WTC11 (cell line): ENCODE data around the gene ARHGAP26.

Source experiments
- ELF4 ChIP-seq: sonication (generic); formaldehyde crosslinking; IDR thresholded peaks from 2 replicates; pipeline ENCODE4 v1.8.1; 2022; ENCODE audit warnings: low read depth, mild to moderate bottlenecking, moderate library complexity, missing genetic modification reagents
- IRF2 ChIP-seq: sonication (generic); formaldehyde crosslinking; IDR thresholded peaks from 2 replicates; pipeline ENCODE4 v1.8.0; 2022; ENCODE audit warnings: low read depth, missing genetic modification reagents, borderline replicate concordance
- JUN ChIP-seq: sonication (generic); formaldehyde crosslinking; IDR thresholded peaks from 2 replicates; pipeline ENCODE4 v1.8.0; 2023; ENCODE audit warnings: mild to moderate bottlenecking, missing genetic modification reagents
- NR1H2 ChIP-seq: sonication (generic); formaldehyde crosslinking; IDR thresholded peaks from 2 replicates; pipeline ENCODE4 v1.9.0; 2021; ENCODE audit warnings: mild to moderate bottlenecking, moderate library complexity, missing genetic modification reagents
- PRDM15 ChIP-seq: sonication (generic); formaldehyde crosslinking; IDR thresholded peaks from 2 replicates; pipeline ENCODE4 v1.8.0; 2022; ENCODE audit warnings: missing genetic modification reagents
- USF1 ChIP-seq: sonication (generic); formaldehyde crosslinking; IDR thresholded peaks from 2 replicates; pipeline ENCODE4 v1.8.0; 2022; ENCODE audit warnings: mild to moderate bottlenecking, missing genetic modification reagents
- ZNF416 ChIP-seq: fragments of 250-450 bp; sonication (Bioruptor Pico); IDR thresholded peaks from 2 replicates; pipeline ENCODE4 v1.9.0; 2021; ENCODE audit warnings: mild to moderate bottlenecking, inconsistent platforms
- TF ChIP-seq, protein P1 (sequence below): fragments of 200-600 bp; IDR thresholded peaks from 2 replicates; pipeline ENCODE4 v1.8.0; 2022; ENCODE audit warnings: antibody characterized with exemption
- TF ChIP-seq, protein P2 (sequence below): sonication (generic); formaldehyde crosslinking; IDR thresholded peaks from 2 replicates; pipeline ENCODE4 v1.8.1; 2023; ENCODE audit warnings: mild to moderate bottlenecking, moderate library complexity, missing genetic modification reagents
- TF ChIP-seq, protein P3 (sequence below): sonication (generic); formaldehyde crosslinking; IDR thresholded peaks from 2 replicates; pipeline ENCODE4 v1.8.1; 2022; ENCODE audit warnings: mild to moderate bottlenecking, moderate library complexity, missing genetic modification reagents
- TF ChIP-seq, protein P4 (sequence below): sonication (generic); formaldehyde crosslinking; IDR thresholded peaks from 2 replicates; pipeline ENCODE4 v1.8.0; 2022; ENCODE audit warnings: mild to moderate bottlenecking, missing genetic modification reagents
- TF ChIP-seq, protein P5 (sequence below): sonication (generic); formaldehyde crosslinking; IDR thresholded peaks from 2 replicates; pipeline ENCODE4 v1.8.1; 2022; ENCODE audit warnings: low read depth, missing genetic modification reagents, borderline replicate concordance
- TF ChIP-seq, protein P6 (sequence below): sonication (generic); formaldehyde crosslinking; conservative IDR thresholded peaks from 2 replicates; pipeline ENCODE4 v1.8.1; 2023; ENCODE audit warnings: mild to moderate bottlenecking, low read depth, missing genetic modification reagents, moderate library complexity

- no peak for TF ChIP-seq JUN (CRISPR knock-in tag)
- TF ChIP-seq, protein P1, sequence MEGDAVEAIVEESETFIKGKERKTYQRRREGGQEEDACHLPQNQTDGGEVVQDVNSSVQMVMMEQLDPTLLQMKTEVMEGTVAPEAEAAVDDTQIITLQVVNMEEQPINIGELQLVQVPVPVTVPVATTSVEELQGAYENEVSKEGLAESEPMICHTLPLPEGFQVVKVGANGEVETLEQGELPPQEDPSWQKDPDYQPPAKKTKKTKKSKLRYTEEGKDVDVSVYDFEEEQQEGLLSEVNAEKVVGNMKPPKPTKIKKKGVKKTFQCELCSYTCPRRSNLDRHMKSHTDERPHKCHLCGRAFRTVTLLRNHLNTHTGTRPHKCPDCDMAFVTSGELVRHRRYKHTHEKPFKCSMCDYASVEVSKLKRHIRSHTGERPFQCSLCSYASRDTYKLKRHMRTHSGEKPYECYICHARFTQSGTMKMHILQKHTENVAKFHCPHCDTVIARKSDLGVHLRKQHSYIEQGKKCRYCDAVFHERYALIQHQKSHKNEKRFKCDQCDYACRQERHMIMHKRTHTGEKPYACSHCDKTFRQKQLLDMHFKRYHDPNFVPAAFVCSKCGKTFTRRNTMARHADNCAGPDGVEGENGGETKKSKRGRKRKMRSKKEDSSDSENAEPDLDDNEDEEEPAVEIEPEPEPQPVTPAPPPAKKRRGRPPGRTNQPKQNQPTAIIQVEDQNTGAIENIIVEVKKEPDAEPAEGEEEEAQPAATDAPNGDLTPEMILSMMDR: no peak
- no peak for TF ChIP-seq IRF2 (CRISPR knock-in tag)
- TF ChIP-seq PRDM15 (CRISPR knock-in tag): no peak
- no peak for TF ChIP-seq USF1
- no peak for TF ChIP-seq ELF4
- TF ChIP-seq, protein P2, sequence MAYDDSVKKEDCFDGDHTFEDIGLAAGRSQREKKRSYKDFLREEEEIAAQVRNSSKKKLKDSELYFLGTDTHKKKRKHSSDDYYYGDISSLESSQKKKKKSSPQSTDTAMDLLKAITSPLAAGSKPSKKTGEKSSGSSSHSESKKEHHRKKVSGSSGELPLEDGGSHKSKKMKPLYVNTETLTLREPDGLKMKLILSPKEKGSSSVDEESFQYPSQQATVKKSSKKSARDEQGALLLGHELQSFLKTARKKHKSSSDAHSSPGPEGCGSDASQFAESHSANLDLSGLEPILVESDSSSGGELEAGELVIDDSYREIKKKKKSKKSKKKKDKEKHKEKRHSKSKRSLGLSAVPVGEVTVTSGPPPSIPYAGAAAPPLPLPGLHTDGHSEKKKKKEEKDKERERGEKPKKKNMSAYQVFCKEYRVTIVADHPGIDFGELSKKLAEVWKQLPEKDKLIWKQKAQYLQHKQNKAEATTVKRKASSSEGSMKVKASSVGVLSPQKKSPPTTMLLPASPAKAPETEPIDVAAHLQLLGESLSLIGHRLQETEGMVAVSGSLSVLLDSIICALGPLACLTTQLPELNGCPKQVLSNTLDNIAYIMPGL (CRISPR knock-in tag): no peak
- TF ChIP-seq, protein P3, sequence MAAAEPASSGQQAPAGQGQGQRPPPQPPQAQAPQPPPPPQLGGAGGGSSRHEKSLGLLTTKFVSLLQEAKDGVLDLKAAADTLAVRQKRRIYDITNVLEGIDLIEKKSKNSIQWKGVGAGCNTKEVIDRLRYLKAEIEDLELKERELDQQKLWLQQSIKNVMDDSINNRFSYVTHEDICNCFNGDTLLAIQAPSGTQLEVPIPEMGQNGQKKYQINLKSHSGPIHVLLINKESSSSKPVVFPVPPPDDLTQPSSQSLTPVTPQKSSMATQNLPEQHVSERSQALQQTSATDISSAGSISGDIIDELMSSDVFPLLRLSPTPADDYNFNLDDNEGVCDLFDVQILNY: no peak
- TF ChIP-seq, protein P4, sequence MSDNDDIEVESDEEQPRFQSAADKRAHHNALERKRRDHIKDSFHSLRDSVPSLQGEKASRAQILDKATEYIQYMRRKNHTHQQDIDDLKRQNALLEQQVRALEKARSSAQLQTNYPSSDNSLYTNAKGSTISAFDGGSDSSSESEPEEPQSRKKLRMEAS (CRISPR knock-in tag): no peak
- TF ChIP-seq, protein P5, sequence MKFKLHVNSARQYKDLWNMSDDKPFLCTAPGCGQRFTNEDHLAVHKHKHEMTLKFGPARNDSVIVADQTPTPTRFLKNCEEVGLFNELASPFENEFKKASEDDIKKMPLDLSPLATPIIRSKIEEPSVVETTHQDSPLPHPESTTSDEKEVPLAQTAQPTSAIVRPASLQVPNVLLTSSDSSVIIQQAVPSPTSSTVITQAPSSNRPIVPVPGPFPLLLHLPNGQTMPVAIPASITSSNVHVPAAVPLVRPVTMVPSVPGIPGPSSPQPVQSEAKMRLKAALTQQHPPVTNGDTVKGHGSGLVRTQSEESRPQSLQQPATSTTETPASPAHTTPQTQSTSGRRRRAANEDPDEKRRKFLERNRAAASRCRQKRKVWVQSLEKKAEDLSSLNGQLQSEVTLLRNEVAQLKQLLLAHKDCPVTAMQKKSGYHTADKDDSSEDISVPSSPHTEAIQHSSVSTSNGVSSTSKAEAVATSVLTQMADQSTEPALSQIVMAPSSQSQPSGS (CRISPR knock-in tag): no peak
- TF ChIP-seq, protein P6, sequence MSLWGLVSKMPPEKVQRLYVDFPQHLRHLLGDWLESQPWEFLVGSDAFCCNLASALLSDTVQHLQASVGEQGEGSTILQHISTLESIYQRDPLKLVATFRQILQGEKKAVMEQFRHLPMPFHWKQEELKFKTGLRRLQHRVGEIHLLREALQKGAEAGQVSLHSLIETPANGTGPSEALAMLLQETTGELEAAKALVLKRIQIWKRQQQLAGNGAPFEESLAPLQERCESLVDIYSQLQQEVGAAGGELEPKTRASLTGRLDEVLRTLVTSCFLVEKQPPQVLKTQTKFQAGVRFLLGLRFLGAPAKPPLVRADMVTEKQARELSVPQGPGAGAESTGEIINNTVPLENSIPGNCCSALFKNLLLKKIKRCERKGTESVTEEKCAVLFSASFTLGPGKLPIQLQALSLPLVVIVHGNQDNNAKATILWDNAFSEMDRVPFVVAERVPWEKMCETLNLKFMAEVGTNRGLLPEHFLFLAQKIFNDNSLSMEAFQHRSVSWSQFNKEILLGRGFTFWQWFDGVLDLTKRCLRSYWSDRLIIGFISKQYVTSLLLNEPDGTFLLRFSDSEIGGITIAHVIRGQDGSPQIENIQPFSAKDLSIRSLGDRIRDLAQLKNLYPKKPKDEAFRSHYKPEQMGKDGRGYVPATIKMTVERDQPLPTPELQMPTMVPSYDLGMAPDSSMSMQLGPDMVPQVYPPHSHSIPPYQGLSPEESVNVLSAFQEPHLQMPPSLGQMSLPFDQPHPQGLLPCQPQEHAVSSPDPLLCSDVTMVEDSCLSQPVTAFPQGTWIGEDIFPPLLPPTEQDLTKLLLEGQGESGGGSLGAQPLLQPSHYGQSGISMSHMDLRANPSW (CRISPR knock-in tag): no peak
- TF ChIP-seq ZNF416 (CRISPR knock-in tag): no peak
- TF ChIP-seq NR1H2: no peak
These were observed 477.1 kb downstream of the ARHGAP26 start for GRCh38 chr5:143247134-143247815.
